IMR-90 (cell line): ENCODE measurements around the gene AMOTL1. TPM values are rescaled to one million over a fixed set of nuclear protein-coding genes. Genes with fewer than 3 reads are reported as not detected.
A peak's percentile ranks its signal among the peaks of the same experiment; 100 is the strongest.

Experiments
- ATAC-seq: fragments of 200-7000 bp; cut with Tn5 transposase; 2 replicates; pipeline ENCODE4 v1.9.1; 2020; ENCODE audit warnings: low read depth, mild to moderate bottlenecking, moderate library complexity
- BruUV-seq: library from RNA; stranded (reverse); fragments of 400-500 nt; replicated peaks from 2 replicates; lab custom pipeline; 2021; lab: Mats Ljungman, UMichigan
- CTCF ChIA-PET: fragments of 300-600 bp; formaldehyde crosslinking; extraction: SDS; loops from one replicate; lab custom pipeline; 2021; ENCODE audit warnings: antibody characterized with exemption; lab: Yijun Ruan, JAX
- POLR2A ChIA-PET: fragments of 300-600 bp; sonication (Branson Sonifier 250); formaldehyde crosslinking; loops from one replicate; lab custom pipeline; 2022; ENCODE audit warnings: antibody characterized with exemption; ENCODE audit not compliant: unreplicated experiment; lab: Charles Lee
- DNase-seq: peaks from one replicate; pipeline ENCODE4 v3.0.0; 2013
- H2AFZ ChIP-seq: replicated peaks from 2 replicates; pipeline ENCODE3; 2013; ENCODE audit warnings: low read length, mild to moderate bottlenecking; ENCODE audit not compliant: poor library complexity
- H2AK5ac ChIP-seq: 2 replicates; pipeline ENCODE4 v1.6.1; 2013; ENCODE audit warnings: low read depth, low read length, inconsistent platforms
- H2AK9ac ChIP-seq: replicated peaks from 2 replicates; pipeline ENCODE3; 2013; ENCODE audit warnings: mild to moderate bottlenecking, low read depth, low read length, moderate library complexity; ENCODE audit not compliant: poor library complexity
- H2BK120ac ChIP-seq: 2 replicates; pipeline ENCODE4 v1.6.1; 2013; ENCODE audit warnings: low read depth, low read length, inconsistent platforms
- H2BK15ac ChIP-seq: 3 replicates; pipeline ENCODE4 v1.6.1; 2013; ENCODE audit warnings: low read depth, low read length, inconsistent platforms
- H2BK20ac ChIP-seq: 2 replicates; pipeline ENCODE4 v1.6.1; 2013; ENCODE audit warnings: low read depth, mild to moderate bottlenecking, inconsistent platforms, low read length, moderate library complexity
- H2BK5ac ChIP-seq: 2 replicates; pipeline ENCODE4 v1.6.1; 2013; ENCODE audit warnings: mild to moderate bottlenecking, low read depth, low read length, inconsistent platforms; ENCODE audit not compliant: poor library complexity, severe bottlenecking
- H3K14ac ChIP-seq: replicated peaks from 2 replicates; pipeline ENCODE4 v1.6.1; 2013; ENCODE audit warnings: low read depth, low read length, inconsistent platforms
- H3K18ac ChIP-seq: 2 replicates; pipeline ENCODE4 v1.6.1; 2013; ENCODE audit warnings: low read depth, low read length, control low read depth
- H3K23ac ChIP-seq: 2 replicates; pipeline ENCODE4 v1.6.1; 2013; ENCODE audit warnings: low read depth, low read length, inconsistent platforms
- H3K27ac ChIP-seq: 2 replicates; pipeline ENCODE4 v1.5.1; 2013; ENCODE audit warnings: mild to moderate bottlenecking, control low read depth, low read length; ENCODE audit not compliant: insufficient read depth
- H3K27me3 ChIP-seq: 2 replicates; pipeline ENCODE4 v1.6.1; 2013; ENCODE audit warnings: low read length; ENCODE audit not compliant: control insufficient read depth, insufficient read depth
- H3K36me3 ChIP-seq: 2 replicates; pipeline ENCODE4 v1.6.1; 2013; ENCODE audit warnings: low read length, mixed read lengths; ENCODE audit not compliant: control insufficient read depth, insufficient read depth
- H3K4ac ChIP-seq: 2 replicates; pipeline ENCODE4 v1.6.1; 2013; ENCODE audit warnings: low read depth, low read length, inconsistent platforms
- H3K4me1 ChIP-seq: 2 replicates; pipeline ENCODE4 v1.6.1; 2013; ENCODE audit warnings: low read length, mixed read lengths; ENCODE audit not compliant: control insufficient read depth, insufficient read depth
- H3K4me2 ChIP-seq: 2 replicates; pipeline ENCODE4 v1.6.1; 2013; ENCODE audit warnings: low read depth, mild to moderate bottlenecking, control low read depth, low read length, moderate library complexity
- H3K4me3 ChIP-seq: 2 replicates; pipeline ENCODE4 v1.5.1; 2013; ENCODE audit warnings: low read depth, mild to moderate bottlenecking, control low read depth, low read length, moderate library complexity; ENCODE audit not compliant: insufficient read depth
- H3K56ac ChIP-seq: 2 replicates; pipeline ENCODE4 v1.6.1; 2013; ENCODE audit warnings: low read length, inconsistent platforms; ENCODE audit not compliant: insufficient read depth; ENCODE audit errors: extremely low read depth
- H3K79me1 ChIP-seq, 2 experiments: 2 replicates each; pipeline ENCODE4 v1.6.1; 2013; ENCODE audit warnings: low read length in 2 of 2, inconsistent platforms in 1 of 2, low read depth in 1 of 2
- H3K9ac ChIP-seq: 2 replicates; pipeline ENCODE4 v1.6.1; 2013; ENCODE audit warnings: low read depth, low read length, control low read depth
- H3K9me1 ChIP-seq: 2 replicates; pipeline ENCODE4 v1.6.1; 2013; ENCODE audit warnings: low read length, inconsistent platforms; ENCODE audit not compliant: insufficient read depth
- H3K9me3 ChIP-seq: 2 replicates; pipeline ENCODE4 v1.6.1; 2013; ENCODE audit warnings: low read length; ENCODE audit not compliant: control insufficient read depth, insufficient read depth
- H4K20me1 ChIP-seq: 2 replicates; pipeline ENCODE4 v1.6.1; 2013; ENCODE audit warnings: low read length, inconsistent platforms; ENCODE audit not compliant: insufficient read depth
- H4K5ac ChIP-seq: 2 replicates; pipeline ENCODE4 v1.6.1; 2013; ENCODE audit warnings: mild to moderate bottlenecking, low read depth, low read length, control low read depth
- H4K8ac ChIP-seq, 2 experiments: 2 replicates each; pipeline ENCODE4 v1.6.1; 2013; ENCODE audit warnings: low read depth in 2 of 2, low read length in 2 of 2, control low read depth in 1 of 2, inconsistent platforms in 1 of 2
- H4K91ac ChIP-seq: 2 replicates; pipeline ENCODE4 v1.6.1; 2013; ENCODE audit warnings: low read depth, low read length, inconsistent platforms; ENCODE audit not compliant: insufficient read depth
- BHLHE40 ChIP-seq: fragments of 150-350 bp; IDR thresholded peaks from 2 replicates; pipeline ENCODE4 v1.6.1; 2016; ENCODE audit warnings: mild to moderate bottlenecking, low read depth, low read length
- CEBPB ChIP-seq: IDR thresholded peaks from 2 replicates; pipeline ENCODE4 v1.6.1; 2012; ENCODE audit warnings: low read depth, low read length, improper control_type of control experiment
- CHD1 ChIP-seq: IDR thresholded peaks from 2 replicates; pipeline ENCODE4 v1.6.1; 2012; ENCODE audit warnings: low read depth, low read length, improper control_type of control experiment
- CTCF ChIP-seq: conservative IDR thresholded peaks from 2 replicates; pipeline ENCODE4 v1.5.1; 2012; ENCODE audit warnings: mild to moderate bottlenecking, low read depth, low read length, improper control_type of control experiment
- FOS ChIP-seq: fragments of 150-350 bp; IDR thresholded peaks from 2 replicates; pipeline ENCODE4 v1.6.1; 2016; ENCODE audit warnings: low read depth, low read length
- MAFK ChIP-seq: IDR thresholded peaks from 2 replicates; pipeline ENCODE4 v1.6.1; 2012; ENCODE audit warnings: low read depth, low read length, improper control_type of control experiment
- MAZ ChIP-seq: IDR thresholded peaks from 2 replicates; pipeline ENCODE4 v1.6.1; 2012; ENCODE audit warnings: low read depth, mild to moderate bottlenecking, low read length, improper control_type of control experiment, moderate library complexity, borderline replicate concordance
- MXI1 ChIP-seq: IDR thresholded peaks from 2 replicates; pipeline ENCODE4 v1.6.1; 2012; ENCODE audit warnings: low read depth, mild to moderate bottlenecking, low read length, moderate library complexity, borderline replicate concordance
- NFE2L2 ChIP-seq: fragments of 150-350 bp; IDR thresholded peaks from 2 replicates; pipeline ENCODE4 v1.6.1; 2016; ENCODE audit warnings: low read depth, mild to moderate bottlenecking, low read length
- POLR2A ChIP-seq: IDR thresholded peaks from 2 replicates; pipeline ENCODE4 v1.6.1; 2012; ENCODE audit warnings: mild to moderate bottlenecking, low read depth, low read length
- RAD21 ChIP-seq: IDR thresholded peaks from 2 replicates; pipeline ENCODE4 v1.6.1; 2012; ENCODE audit warnings: low read length, improper control_type of control experiment
- RCOR1 ChIP-seq: IDR thresholded peaks from 2 replicates; pipeline ENCODE4 v1.6.1; 2012; ENCODE audit warnings: mild to moderate bottlenecking, low read length, improper control_type of control experiment; ENCODE audit not compliant: insufficient replicate concordance
- RFX5 ChIP-seq: IDR thresholded peaks from 2 replicates; pipeline ENCODE4 v1.8.0; 2012; ENCODE audit warnings: low read depth, mild to moderate bottlenecking, low read length, moderate library complexity
- SMC3 ChIP-seq: fragments of 150-350 bp; IDR thresholded peaks from 2 replicates; pipeline ENCODE4 v1.6.1; 2016; ENCODE audit warnings: low read depth, mild to moderate bottlenecking, antibody characterized with exemption, low read length, moderate library complexity
- USF2 ChIP-seq: fragments of 150-350 bp; IDR thresholded peaks from 2 replicates; pipeline ENCODE4 v1.6.1; 2017; ENCODE audit warnings: mild to moderate bottlenecking, antibody characterized with exemption, low read length, low read depth
- WGBS, 2 experiments: methylation state at CpG; one replicate each; pipeline versions ENCODE4 v1.1.5 to v1.1.7; 2013; ENCODE audit warnings: missing lambda C conversion rate in 2 of 2; ENCODE audit not compliant: insufficient read length in 1 of 2; ENCODE audit errors: extremely low coverage in 2 of 2; 5-methylcytosine and 5-hydroxymethylcytosine counted together
- dilution Hi-C: fragments of 300-500 bp; cut with HindIII; formaldehyde crosslinking; loops from one replicate; pipeline ENCODE4 v1.14.3; 2018; ENCODE audit warnings: low sequenced_read_pairs; ENCODE audit not compliant: unreplicated experiment
- in situ Hi-C: fragments of 300-500 bp; cut with MboI; formaldehyde crosslinking; loops from 3 replicates; pipeline ENCODE4 v1.14.3; 2019; ENCODE audit warnings: low sequenced_read_pairs, inconsistent platforms, mixed read lengths
- intact Hi-C: fragments of 100-400 bp; cut with micrococcal nuclease; formaldehyde crosslinking; loops from 2 replicates; pipeline ENCODE4 v1.10.0; 2022
- polyA plus RNA-seq, 3 experiments: library from polyadenylated mRNA; depleted of rRNA; stranded (reverse); fragments of >200 nt; gene quantifications; 2 replicates each; pipeline ENCODE4 v1.2.3, GENCODE V29; 2012; ENCODE audit warnings: low replicate concordance in 1 of 3
- total RNA-seq: library from RNA; depleted of rRNA; stranded (reverse); fragments of >200 nt; gene quantifications from 2 replicates; pipeline ENCODE4 v1.2.3, GENCODE V29; 2012

The AMOTL1 gene
- total and polyA plus RNA-seq, 2 of the 4 experiments (the other 2 are of a cell fraction), result 18.6 to 49.5 TPM

- Histone ChIP-seq H3K56ac (no peak overlapping the region), H3K9me1 (peaks cover 14% of the 10 kb centered on the region), H4K91ac (peak overlapping the region; percentile 30; the same call in 1 of the 2 replicates), H3K18ac (peak overlapping the region; percentile 2; the same call in 1 of the 2 replicates), H2AK9ac (no peak overlapping the region), H3K9me3 (no peaks in the 10 kb centered on the region), H2BK5ac (no peak overlapping the region), H3K9ac (no peak overlapping the region), H4K20me1 (no peaks in the 10 kb centered on the region), H3K27ac (no peak overlapping the region), H2AFZ (no peak overlapping the region), H3K14ac (peak overlapping the region; percentile 41; the same call in 1 of the 2 replicates), H2BK20ac (peak overlapping the region; percentile 1; the same call in 1 of the 2 replicates), H3K4me2 (no peak overlapping the region), H3K36me3 (no peaks in the 10 kb centered on the region), H3K4ac (0 out of 2 replicates have a peak overlapping the region, but pooled peaks have one; percentile 24), H3K4me3 (no peak overlapping the region), H2AK5ac (peak overlapping the region; percentile 87; the same call in 1 of the 2 replicates), H2BK15ac (no peak overlapping the region), H3K23ac (no peak overlapping the region), H4K5ac (no peak overlapping the region), H4K8ac (no peak overlapping the region; a peak in 1 of 4 replicates), H3K79me1 (no peaks in the 10 kb centered on the region), H3K27me3 (no peaks in the 10 kb centered on the region), H3K4me1 (peaks cover 11% of the 10 kb centered on the region), H2BK120ac (no peak overlapping the region)
- BruUV-seq, result no TSS peak
- intact Hi-C loops, result no loop called here
- WGBS, 2 experiments, result no CpG with 5 or more reads among the region's 7 CpGs
- DNase-seq, result no peak
- ATAC-seq, result no peak
- in situ Hi-C loops, result no loop called here
- POLR2A ChIA-PET, result interaction anchor here (0.5 kb wide), 1 partner anchor 988 kb away, joined by 3 read pairs; no protein-coding TSS in a partner anchor
- CTCF ChIA-PET, result interaction anchor here (0.7 kb wide), 1 partner anchor 9 kb away, joined by 3 read pairs; no protein-coding TSS in a partner anchor
- dilution Hi-C loops, result no loop called here
- TF ChIP-seq MXI1 (no peak), CHD1 (no peak), MAFK (peak; percentile 33), RCOR1 (no peak), FOS (no peak), RAD21 (no peak), BHLHE40 (no peak), NFE2L2 (peak; percentile 76), CTCF (no peak), CEBPB (no peak), MAZ (no peak), SMC3 (no peak), POLR2A (no peak), RFX5 (no peak), USF2 (no peak)
Observed at GRCh38 chr11:94728966-94729751, 39.0 kb upstream of the AMOTL1 start.
